ENCODE measurements around the gene CBX2.

The CBX2 gene

GRCh38 chr17:79822583-79823124, 44.7 kb downstream of the CBX2 start:
- H3K4me3 ChIP-seq (ENCODE audit: control insufficient read depth, low read depth, low read length): no peak overlapping the region
- no peak for TF ChIP-seq CTCF (IDR thresholded peaks at IDR 0.05; ENCODE audit: control insufficient read depth, insufficient read depth, low read depth, low read length, missing control alignments)
- DNase-seq (ENCODE audit: low read depth): no peak

GRCh38 chr17:79824234-79824633, 46.3 kb downstream of the CBX2 start:
- no peak overlapping the region for H3K4me3 ChIP-seq (ENCODE audit: control insufficient read depth, low read depth, low read length)
- DNase-seq (ENCODE audit: low read depth): no peak
- no peak for TF ChIP-seq CTCF (IDR thresholded peaks at IDR 0.05; ENCODE audit: control insufficient read depth, insufficient read depth, low read depth, low read length, missing control alignments)

GRCh38 chr17:79824893-79825579, 47.1 kb downstream of the CBX2 start:
- DNase-seq (ENCODE audit: low read depth): no peak
- no peak for TF ChIP-seq CTCF (IDR thresholded peaks at IDR 0.05; ENCODE audit: control insufficient read depth, insufficient read depth, low read depth, low read length, missing control alignments)
- no peak overlapping the region for H3K4me3 ChIP-seq (ENCODE audit: control insufficient read depth, low read depth, low read length)

GRCh38 chr17:79825580-79825921, 47.6 kb downstream of the CBX2 start:
- H3K4me3 ChIP-seq (ENCODE audit: control insufficient read depth, low read depth, low read length): no peak overlapping the region
- DNase-seq (ENCODE audit: low read depth): no peak
- no peak for TF ChIP-seq CTCF (IDR thresholded peaks at IDR 0.05; ENCODE audit: control insufficient read depth, insufficient read depth, low read depth, low read length, missing control alignments)

- no peak for TF ChIP-seq CTCF (IDR thresholded peaks at IDR 0.05; ENCODE audit: control insufficient read depth, insufficient read depth, low read depth, low read length, missing control alignments)
- H3K4me3 ChIP-seq (ENCODE audit: control insufficient read depth, low read depth, low read length): no peak overlapping the region
- DNase-seq (ENCODE audit: low read depth): no peak
Observed at GRCh38 chr17:79826204-79826680, 48.3 kb downstream of the CBX2 start.

- H3K4me3 ChIP-seq (ENCODE audit: control insufficient read depth, low read depth, low read length): no peak overlapping the region
- no peak for TF ChIP-seq CTCF (IDR thresholded peaks at IDR 0.05; ENCODE audit: control insufficient read depth, insufficient read depth, low read depth, low read length, missing control alignments)
Observed at GRCh38 chr17:79826841-79827578, 49.1 kb downstream of the CBX2 start.

More at GRCh38 chr17:79826841-79827578, 49.1 kb downstream of the CBX2 start:
- DNase-seq (ENCODE audit: low read depth): no peak
